ENCODE results near the gene SMIM8. TPM values are rescaled to one million over a fixed set of nuclear protein-coding genes. Genes with fewer than 3 reads are reported as not detected.

The SMIM8 gene
- total RNA-seq, 4 donors from 2014 or later = 5.2 to 13.4 (median 8.1) TPM

GRCh38 chr6:87279196-87279595 lies 43.2 kb upstream of the SMIM8 start:
- 35 to 50% methylated on average over 2 of the region's 2 CpGs for WGBS, 2 donors (ENCODE audit: low coverage in 1 of 2)
- H3K9me3 ChIP-seq = no peaks in the 10 kb centered on the region
- H3K27ac ChIP-seq = no peak overlapping the region
- TF ChIP-seq EP300 (IDR thresholded peaks at IDR 0.05) (no peak), CTCF (IDR thresholded peaks at IDR 0.05) (no peak), POLR2A (IDR thresholded peaks at IDR 0.05) (no peak), POLR2AphosphoS5 (IDR thresholded peaks at IDR 0.05) (no peak)
- no peaks in the 10 kb centered on the region for H3K27me3 ChIP-seq
- H3K36me3 ChIP-seq = no peaks in the 10 kb centered on the region
- ATAC-seq = no peak
- H3K4me1 ChIP-seq = peaks cover 0 to 11% (median 0%) of the 10 kb centered on the region in 3 donors
- no peak overlapping the region for H3K4me3 ChIP-seq

GRCh38 chr6:87281426-87281825 lies 41.0 kb upstream of the SMIM8 start:
- no peak for ATAC-seq
- TF ChIP-seq POLR2A (IDR thresholded peaks at IDR 0.05) = no peak
- TF ChIP-seq CTCF (IDR thresholded peaks at IDR 0.05) = no peak
- no peak for TF ChIP-seq EP300 (IDR thresholded peaks at IDR 0.05)
- no peak for TF ChIP-seq POLR2AphosphoS5 (IDR thresholded peaks at IDR 0.05)
- Histone ChIP-seq H3K4me1 (no peaks in the 10 kb centered on the region), H3K36me3 (no peaks in the 10 kb centered on the region), H3K9me3 (no peaks in the 10 kb centered on the region), H3K27ac (no peak overlapping the region), H3K27me3 (no peaks in the 10 kb centered on the region), H3K4me3 (no peak overlapping the region)
- WGBS, 2 donors (ENCODE audit: low coverage in 1 of 2) = 57% methylated on average over 1 of the region's 1 CpG; no CpG with 5 or more reads in 1 of the 2 donors

GRCh38 chr6:87282743-87283142 lies 39.6 kb upstream of the SMIM8 start:
- Histone ChIP-seq H3K27me3 (no peaks in the 10 kb centered on the region), H3K9me3 (no peaks in the 10 kb centered on the region), H3K27ac (no peak overlapping the region), H3K36me3 (no peaks in the 10 kb centered on the region), H3K4me1 (no peaks in the 10 kb centered on the region), H3K4me3 (no peak overlapping the region)
- ATAC-seq = no peak
- TF ChIP-seq EP300 (IDR thresholded peaks at IDR 0.05) = no peak
- 88 to 100% methylated on average over 1 of the region's 1 CpG for WGBS, 2 donors (ENCODE audit: low coverage in 1 of 2)

- ATAC-seq = no peak
These were observed 38.9 kb upstream of the SMIM8 start for GRCh38 chr6:87283461-87283860.

GRCh38 chr6:87287251-87287650 lies 35.1 kb upstream of the SMIM8 start:
- H3K4me1 ChIP-seq = no peaks in the 10 kb centered on the region
- TF ChIP-seq POLR2AphosphoS5 (IDR thresholded peaks at IDR 0.05) (no peak), EP300 (IDR thresholded peaks at IDR 0.05) (no peak), POLR2A (IDR thresholded peaks at IDR 0.05) (no peak)
- no peak for ATAC-seq

More at GRCh38 chr6:87283461-87283860, 38.9 kb upstream of the SMIM8 start:
- H3K4me1 ChIP-seq = no peaks in the 10 kb centered on the region
- no peaks in the 10 kb centered on the region for H3K9me3 ChIP-seq
- no peak overlapping the region for H3K27ac ChIP-seq
- H3K27me3 ChIP-seq = no peaks in the 10 kb centered on the region
- TF ChIP-seq CTCF (IDR thresholded peaks at IDR 0.05) = no peak
- TF ChIP-seq POLR2A (IDR thresholded peaks at IDR 0.05) = no peak
- TF ChIP-seq POLR2AphosphoS5 (IDR thresholded peaks at IDR 0.05) = no peak
- TF ChIP-seq EP300 (IDR thresholded peaks at IDR 0.05) = no peak
- no peaks in the 10 kb centered on the region for H3K36me3 ChIP-seq
- no peak overlapping the region for H3K4me3 ChIP-seq
- 66% methylated on average over 3 of the region's 3 CpGs; no CpG with 5 or more reads in 1 of the 2 donors for WGBS, 2 donors (ENCODE audit: low coverage in 1 of 2)

GRCh38 chr6:87289571-87289970 lies 32.8 kb upstream of the SMIM8 start:
- H3K27me3 ChIP-seq = no peaks in the 10 kb centered on the region
- TF ChIP-seq POLR2A (IDR thresholded peaks at IDR 0.05) = no peak
- no peak for TF ChIP-seq CTCF (IDR thresholded peaks at IDR 0.05)
- TF ChIP-seq EP300 (IDR thresholded peaks at IDR 0.05) = no peak
- TF ChIP-seq POLR2AphosphoS5 (IDR thresholded peaks at IDR 0.05) = no peak
- 82 to 100% methylated on average over 2 of the region's 3 CpGs for WGBS, 2 donors (ENCODE audit: low coverage in 1 of 2)
- ATAC-seq = no peak
- H3K9me3 ChIP-seq = no peaks in the 10 kb centered on the region
- H3K36me3 ChIP-seq = no peaks in the 10 kb centered on the region
- H3K4me1 ChIP-seq = no peaks in the 10 kb centered on the region
- H3K27ac ChIP-seq = no peak overlapping the region
- H3K4me3 ChIP-seq = no peak overlapping the region

More at GRCh38 chr6:87287251-87287650, 35.1 kb upstream of the SMIM8 start:
- Histone ChIP-seq H3K27ac (no peak overlapping the region), H3K9me3 (no peaks in the 10 kb centered on the region), H3K27me3 (no peaks in the 10 kb centered on the region), H3K36me3 (no peaks in the 10 kb centered on the region), H3K4me3 (no peak overlapping the region)
- WGBS, 2 donors (ENCODE audit: low coverage in 1 of 2) = 77 to 100% methylated on average over 1 to 2 of the region's 2 CpGs
